Common myeloid progenitor, CD34-positive (primary cell): ENCODE data around the gene BOD1L2. TPM values are rescaled to one million over a fixed set of nuclear protein-coding genes. Genes with fewer than 3 reads are reported as not detected.
A peak's percentile ranks its signal among the peaks of the same experiment; 100 is the strongest.

Experiments
- CTCF ChIA-PET: fragments of 350-600 bp; sonication (Branson Sonifier 250); formaldehyde crosslinking; loops from one replicate; lab custom pipeline; 2021; ENCODE audit warnings: antibody characterized with exemption; lab: Charles Lee
- POLR2A ChIA-PET: fragments of 350-600 bp; sonication (Branson Sonifier 250); formaldehyde crosslinking; loops from one replicate; lab custom pipeline; 2021; ENCODE audit warnings: antibody characterized with exemption; lab: Charles Lee
- DNase-seq, 3 donors: peaks; one replicate each; pipeline versions ENCODE4 v3.0.0 to v3.0.0-alpha.2; 2013
- H3K27ac ChIP-seq, 2 experiments: 1 replicate in 1 of 2; 2 replicates in 1 of 2; pipeline ENCODE4 v1.7.0; 2013; ENCODE audit warnings: inconsistent platforms in 2 of 2, low read length in 2 of 2, mild to moderate bottlenecking in 2 of 2, low read depth in 1 of 2, moderate library complexity in 1 of 2; ENCODE audit not compliant: severe bottlenecking in 2 of 2, insufficient read depth in 1 of 2, poor library complexity in 1 of 2
- H3K27me3 ChIP-seq, 5 experiments: replicated peaks in 2 of 5; 1 replicate in 3 of 5; 2 replicates in 2 of 5; pipeline versions ENCODE4 v1.6.1 to v1.7.0; 2013; ENCODE audit warnings: low read length in 4 of 5, mild to moderate bottlenecking in 2 of 5, moderate library complexity in 2 of 5, inconsistent platforms in 1 of 5; ENCODE audit not compliant: insufficient read depth in 5 of 5, control insufficient read depth in 4 of 5
- H3K36me3 ChIP-seq, 4 experiments: 1 replicate in 2 of 4; 2 replicates in 2 of 4; pipeline versions ENCODE4 v1.6.1 to v1.7.0; 2013; ENCODE audit warnings: low read length in 3 of 4, control low read depth in 1 of 4, mild to moderate bottlenecking in 1 of 4; ENCODE audit not compliant: control insufficient read depth in 4 of 4, insufficient read depth in 4 of 4
- H3K4me1 ChIP-seq, 4 experiments: 1 replicate in 3 of 4; 2 replicates in 1 of 4; pipeline versions ENCODE4 v1.6.1 to v1.7.1; 2013; ENCODE audit warnings: low read length in 3 of 4, mild to moderate bottlenecking in 3 of 4, control low read depth in 1 of 4, inconsistent platforms in 1 of 4, moderate library complexity in 1 of 4; ENCODE audit not compliant: control insufficient read depth in 4 of 4, insufficient read depth in 4 of 4; ENCODE audit errors: control extremely low read depth in 1 of 4
- H3K4me3 ChIP-seq, 7 experiments: 1 replicate in 4 of 7; 2 replicates in 3 of 7; pipeline versions ENCODE4 v1.5.1 to v1.7.0; 2013; ENCODE audit warnings: mild to moderate bottlenecking in 7 of 7, low read length in 6 of 7, moderate library complexity in 6 of 7, inconsistent platforms in 2 of 7, low read depth in 2 of 7, control low read depth in 1 of 7; ENCODE audit not compliant: insufficient read depth in 4 of 7, control insufficient read depth in 1 of 7; ENCODE audit errors: extremely low read depth in 1 of 7
- H3K9me3 ChIP-seq, 5 experiments: 1 replicate in 4 of 5; 2 replicates in 1 of 5; pipeline versions ENCODE4 v1.6.1 to v1.7.1; 2013; ENCODE audit warnings: low read length in 4 of 5, mild to moderate bottlenecking in 2 of 5, inconsistent platforms in 1 of 5, low read depth in 1 of 5, moderate library complexity in 1 of 5; ENCODE audit not compliant: control insufficient read depth in 4 of 5, insufficient read depth in 2 of 5; ENCODE audit errors: control extremely low read depth in 1 of 5
- WGBS: methylation state at CpG from one replicate; pipeline ENCODE4 v1.1.5; 2013; ENCODE audit not compliant: insufficient coverage; 5-methylcytosine and 5-hydroxymethylcytosine counted together
- polyA plus RNA-seq: library from polyadenylated mRNA; unstranded; fragments of 120-200 nt; gene quantifications from one replicate; pipeline ENCODE4 v1.2.1, GENCODE V29; 2013

The BOD1L2 gene
- not detected for polyA plus RNA-seq

- 89% methylated on average over 45 of the region's 50 CpGs for WGBS
- no peaks in the 10 kb centered on the region for H3K36me3 ChIP-seq
- peaks cover 0 to 10% (median 1%) of the 10 kb centered on the region in 4 experiments for H3K4me1 ChIP-seq
- H3K27ac ChIP-seq = no peak within 1 kb of the TSS
- H3K9me3 ChIP-seq = no peaks in the 10 kb centered on the region
- POLR2A ChIA-PET = no interaction called here
- CTCF ChIA-PET = interaction anchor here (0.6 kb wide), 1 partner anchor 404 kb away, joined by 3 read pairs; no protein-coding TSS in a partner anchor
- DNase-seq = no peak
- peaks cover 0 to 50% (median 18%) of the 10 kb centered on the region in 5 experiments for H3K27me3 ChIP-seq
- no peak within 1 kb of the TSS for H3K4me3 ChIP-seq
Measured at GRCh38 chr18:57146956-57147636, at the start of gene BOD1L2. BOD1L2 (plus strand) TSS chr18:57147087; CDS start chr18:57147313, 226 bp downstream.

- no peak overlapping the region for H3K27ac ChIP-seq
- peak; percentile 20 to 61 (median 56) for DNase-seq
- 75% methylated on average over 4 of the region's 4 CpGs for WGBS
Measured at GRCh38 chr18:57107140-57107832, 39.6 kb upstream of the BOD1L2 start.

GRCh38 chr18:57110290-57110689 is 36.6 kb upstream of the BOD1L2 start:
- 76% methylated on average over 3 of the region's 4 CpGs for WGBS
- POLR2A ChIA-PET = no interaction called here
- Histone ChIP-seq H3K4me1 (no peaks in the 10 kb centered on the region), H3K4me3 (no peak overlapping the region), H3K27ac (no peak overlapping the region), H3K36me3 (no peaks in the 10 kb centered on the region), H3K9me3 (peaks cover 0 to 5% (median 0%) of the 10 kb centered on the region in 5 experiments), H3K27me3 (no peaks in the 10 kb centered on the region)
- CTCF ChIA-PET = no interaction called here
- DNase-seq = no peak

More at GRCh38 chr18:57107140-57107832, 39.6 kb upstream of the BOD1L2 start:
- peaks cover 0 to 3% (median 0%) of the 10 kb centered on the region in 5 experiments for H3K9me3 ChIP-seq
- no peaks in the 10 kb centered on the region for H3K36me3 ChIP-seq
- no peaks in the 10 kb centered on the region for H3K27me3 ChIP-seq
- H3K4me1 ChIP-seq = no peaks in the 10 kb centered on the region
- POLR2A ChIA-PET = no interaction called here
- no peak overlapping the region for H3K4me3 ChIP-seq
- CTCF ChIA-PET = no interaction called here

- ChIA-PET CTCF (no interaction called here), POLR2A (no interaction called here)
- H3K36me3 ChIP-seq = no peaks in the 10 kb centered on the region
- no CpG with 5 or more reads among the region's 4 CpGs for WGBS
- H3K27me3 ChIP-seq = peaks cover 0 to 5% (median 2%) of the 10 kb centered on the region in 5 experiments
- no peak overlapping the region for H3K4me3 ChIP-seq
- H3K9me3 ChIP-seq = peaks cover 0 to 5% (median 0%) of the 10 kb centered on the region in 5 experiments
- no peak for DNase-seq
- H3K27ac ChIP-seq = no peak overlapping the region
- H3K4me1 ChIP-seq = no peaks in the 10 kb centered on the region
Measured at GRCh38 chr18:57113799-57114420, 33.0 kb upstream of the BOD1L2 start.

DNA sequence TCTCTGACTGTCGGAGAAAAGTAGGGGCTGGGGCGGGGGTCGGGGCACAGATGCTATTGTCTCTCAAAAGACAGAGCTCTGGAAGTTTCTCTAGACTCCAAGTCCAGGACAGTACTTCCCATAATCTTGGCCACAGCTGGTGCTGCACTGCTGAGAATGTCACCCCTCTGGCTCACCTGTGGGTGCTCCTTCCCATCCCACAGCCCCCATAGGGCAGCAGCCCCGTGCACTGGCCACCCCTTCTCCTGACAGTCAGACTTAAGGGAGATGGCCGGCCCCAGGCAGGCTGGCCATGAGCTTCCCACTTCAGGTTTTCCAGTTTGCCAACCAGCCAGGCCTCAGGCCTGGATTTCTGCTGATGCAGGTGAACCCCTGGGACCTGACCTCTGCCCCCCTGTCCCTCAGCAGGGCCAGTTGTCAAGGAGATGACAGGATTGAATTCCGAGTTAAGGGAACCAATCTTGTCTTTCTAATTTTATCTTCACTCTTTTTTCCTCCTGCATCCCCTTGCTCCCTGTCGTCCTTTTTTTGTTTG is 30.2 kb upstream of the BOD1L2 start:
- DNase-seq = no peak

DNA sequence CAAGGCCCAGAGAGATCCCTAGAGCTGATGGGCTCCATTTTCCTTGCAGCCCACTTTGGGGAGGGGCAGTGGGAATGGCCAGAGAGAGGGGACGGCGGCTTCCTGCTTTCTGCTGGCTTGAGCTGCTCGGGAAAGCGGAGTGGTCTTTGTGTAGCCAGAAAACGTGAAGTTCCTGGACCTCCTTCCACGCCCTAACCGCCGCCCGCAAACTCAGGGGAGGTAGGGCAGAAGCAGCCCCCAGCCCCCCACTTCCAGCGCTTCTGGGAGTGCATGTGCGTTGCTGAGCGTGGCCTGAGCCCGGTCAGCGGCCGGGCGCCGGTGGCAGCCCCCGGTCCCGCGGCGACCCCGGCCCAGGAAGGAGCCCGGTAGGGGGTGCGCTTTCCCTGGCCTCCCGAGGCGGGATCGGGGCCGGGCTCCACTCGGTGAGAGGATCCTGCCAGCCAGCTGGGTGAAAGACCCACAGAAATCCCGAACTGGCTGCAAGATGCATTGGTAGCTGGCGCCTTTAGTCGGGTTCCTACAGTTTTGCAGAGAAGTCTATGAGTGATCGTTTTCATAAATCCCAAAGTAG is 25.3 kb upstream of the BOD1L2 start:
- no peak for DNase-seq
- no peak overlapping the region for H3K4me3 ChIP-seq
- ChIA-PET POLR2A (no interaction called here), CTCF (no interaction called here)
- H3K27ac ChIP-seq = no peak overlapping the region
- H3K9me3 ChIP-seq = peaks cover 0 to 2% (median 0%) of the 10 kb centered on the region in 5 experiments
- H3K36me3 ChIP-seq = no peaks in the 10 kb centered on the region
- peaks cover 0 to 2% (median 0%) of the 10 kb centered on the region in 4 experiments for H3K4me1 ChIP-seq
- peaks cover 4 to 54% (median 29%) of the 10 kb centered on the region in 5 experiments for H3K27me3 ChIP-seq
- WGBS = 3% methylated on average over 32 of the region's 33 CpGs

More for the DNA sequence above, 30.2 kb upstream of the BOD1L2 start:
- peaks cover 0 to 5% (median 0%) of the 10 kb centered on the region in 5 experiments for H3K9me3 ChIP-seq
- no peak overlapping the region for H3K27ac ChIP-seq
- ChIA-PET CTCF (interaction anchor here (1.0 kb wide), 1 partner anchor 13 kb away, joined by 3 read pairs; no protein-coding TSS in a partner anchor), POLR2A (no interaction called here)
- no peak overlapping the region for H3K4me3 ChIP-seq
- H3K27me3 ChIP-seq = peaks cover 4 to 19% (median 11%) of the 10 kb centered on the region in 5 experiments
- H3K4me1 ChIP-seq = no peaks in the 10 kb centered on the region
- 90% methylated on average over 5 of the region's 7 CpGs for WGBS
- H3K36me3 ChIP-seq = no peaks in the 10 kb centered on the region
